A549 treated with Hydrocortisone at 1 μM for 4 hours (cell line): ENCODE results near the gene PFDN2. TPM values are rescaled to one million over a fixed set of nuclear protein-coding genes. Genes with fewer than 3 reads are reported as not detected.

ENCODE experiments used
- total RNA-seq: library from RNA; stranded (reverse); fragments of 200-300 nt; extraction: Qiagen RNA extraction; gene quantifications from 5 replicates; pipeline ENCODE4 v1.2.3, GENCODE V29; 2022

Gene PFDN2
- 97.4 to 109 TPM (median 107 TPM) in 5 replicates for total RNA-seq

GRCh38 chr1:161117759-161118581 lies at the start of gene PFDN2, which contains the start of gene NIT1:
TSS of gene PFDN2 (minus strand) at chr1:161118037. CDS start at chr1:161118026, 11 bp downstream.
TSS of gene NIT1 (plus strand) at chr1:161118105. CDS start at chr1:161118177, 72 bp downstream.

GRCh38 chr1:161165742-161166668 lies 48.2 kb upstream of the PFDN2 start, which contains the start of gene PPOX:
TSS of gene PPOX (plus strand) at chr1:161166426. CDS start at chr1:161166848, 422 bp downstream.

GRCh38 chr1:161159087-161159912 lies 41.5 kb upstream of the PFDN2 start, which contains the start of gene USP21:
TSS of gene USP21 (plus strand) at chr1:161159500. CDS start at chr1:161160641, 1,141 bp downstream.

GRCh38 chr1:161153682-161154337 lies 36.0 kb upstream of the PFDN2 start, which contains the start of gene UFC1:
TSS of gene UFC1 (plus strand) at chr1:161153978. CDS start at chr1:161153998, 20 bp downstream.

GRCh38 chr1:161132410-161133219 lies 14.8 kb upstream of the PFDN2 start, which contains the start of gene DEDD:
TSS of gene DEDD (minus strand) at chr1:161132667. CDS start at chr1:161124462, 8,205 bp downstream.

GRCh38 chr1:161098210-161099068 lies 19.4 kb downstream of the PFDN2 start, which contains the start of gene KLHDC9:
TSS of gene KLHDC9 (plus strand) at chr1:161098361. CDS start at chr1:161098536, 175 bp downstream.

GRCh38 chr1:161089251-161089924 lies 28.4 kb downstream of the PFDN2 start, which contains the start of gene NECTIN4:
TSS of gene NECTIN4 (minus strand) at chr1:161089558. CDS start at chr1:161089296, 262 bp downstream.

GRCh38 chr1:161069731-161070270 lies 48.0 kb downstream of the PFDN2 start, which contains the start of gene ARHGAP30:
TSS of gene ARHGAP30 (minus strand) at chr1:161069891. CDS start at chr1:161069624, 267 bp downstream.

Other genes with a start within 250 kb of the PFDN2 start
- gene ITLN1, start 232.9 kb downstream of the PFDN2 start, total RNA-seq: not detected in 5 replicates
- 0.78 to 1.2 TPM (median 0.96 TPM) in 5 replicates for gene ITLN2, start 163.2 kb downstream of the PFDN2 start, total RNA-seq
- gene F11R, start 96.9 kb downstream of the PFDN2 start, total RNA-seq: 47.1 to 81.0 TPM (median 59.6 TPM) in 5 replicates
- 0.36 to 0.44 TPM (median 0.39 TPM) in 4 of 5 replicates, not detected in the other for gene TSTD1, start 79.1 kb downstream of the PFDN2 start, total RNA-seq
- 44.3 to 53.3 TPM (median 48.2 TPM) in 5 replicates for gene USF1, start 72.1 kb downstream of the PFDN2 start, total RNA-seq
- 0.05 to 0.15 TPM (median 0.12 TPM) in 5 replicates for gene ARHGAP30, start 48.1 kb downstream of the PFDN2 start, total RNA-seq
- 1.00 to 2.2 TPM (median 2.0 TPM) in 5 replicates for gene NECTIN4, start 28.5 kb downstream of the PFDN2 start, total RNA-seq
- 1.5 to 2.6 TPM (median 1.9 TPM) in 5 replicates for gene KLHDC9, start 19.7 kb downstream of the PFDN2 start, total RNA-seq
- 29.9 to 32.4 TPM (median 30.9 TPM) in 5 replicates for gene NIT1, start 68 bp upstream of the PFDN2 start, total RNA-seq
- gene DEDD, start 14.6 kb upstream of the PFDN2 start, total RNA-seq: 30.0 to 33.7 TPM (median 30.7 TPM) in 5 replicates
- gene UFC1, start 35.9 kb upstream of the PFDN2 start, total RNA-seq: 85.4 to 123 TPM (median 86.5 TPM) in 5 replicates
- gene USP21, start 41.5 kb upstream of the PFDN2 start, total RNA-seq: 19.7 to 23.1 TPM (median 21.3 TPM) in 5 replicates
- 12.7 to 17.2 TPM (median 16.4 TPM) in 5 replicates for gene PPOX, start 48.4 kb upstream of the PFDN2 start, total RNA-seq
- gene B4GALT3, start 59.5 kb upstream of the PFDN2 start, total RNA-seq: 22.6 to 25.6 TPM (median 24.1 TPM) in 5 replicates
- 0.02 to 0.18 TPM in 2 of 5 replicates, not detected in the others for gene ADAMTS4, start 81.0 kb upstream of the PFDN2 start, total RNA-seq
- 77.6 to 110 TPM (median 81.3 TPM) in 5 replicates for gene NDUFS2, start 84.3 kb upstream of the PFDN2 start, total RNA-seq
- 0.22 to 0.43 TPM (median 0.28 TPM) in 3 of 5 replicates, not detected in the others for gene FCER1G, start 97.3 kb upstream of the PFDN2 start, total RNA-seq
- gene APOA2, start 105.6 kb upstream of the PFDN2 start, total RNA-seq: 1.2 to 2.3 TPM in 2 of 5 replicates, not detected in the others
- gene TOMM40L, start 108.0 kb upstream of the PFDN2 start, total RNA-seq: 10.6 to 13.0 TPM (median 11.1 TPM) in 5 replicates
- gene NR1I3, start 120.2 kb upstream of the PFDN2 start, total RNA-seq: not detected in 5 replicates
- gene PCP4L1, start 140.7 kb upstream of the PFDN2 start, total RNA-seq: 0.09 to 0.17 TPM (median 0.12 TPM) in 4 of 5 replicates, not detected in the other
- 0.13 to 0.27 TPM (median 0.21 TPM) in 4 of 5 replicates, not detected in the other for gene MPZ, start 191.9 kb upstream of the PFDN2 start, total RNA-seq
- gene SDHC, start 196.3 kb upstream of the PFDN2 start, total RNA-seq: 244 to 267 TPM (median 250 TPM) in 5 replicates
- gene CFAP126, start 249.8 kb upstream of the PFDN2 start, total RNA-seq: 0.14 to 0.25 TPM (median 0.22 TPM) in 3 of 5 replicates, not detected in the others